Caco-2 (cell line): ENCODE measurements around the gene MYO7B. TPM values are rescaled to one million over a fixed set of nuclear protein-coding genes. Genes with fewer than 3 reads are reported as not detected.

Experiments
- BruUV-seq: library from RNA; stranded (reverse); fragments of 400-500 nt; replicated peaks from 2 replicates; lab custom pipeline; 2021; lab: Mats Ljungman, UMichigan
- CTCF ChIA-PET: fragments of 300-600 bp; sonication (Branson Sonifier 250); formaldehyde crosslinking; loops from one replicate; lab custom pipeline; 2022; ENCODE audit warnings: antibody characterized with exemption; lab: Charles Lee
- POLR2A ChIA-PET: fragments of 300-600 bp; sonication (Branson Sonifier 250); formaldehyde crosslinking; loops from one replicate; lab custom pipeline; 2022; ENCODE audit warnings: antibody characterized with exemption; lab: Charles Lee
- DNase-seq, 2 experiments: peaks; one replicate each; pipeline versions ENCODE4 v3.0.0 to v3.0.0-alpha.2; 2020 to 2022
- H3K27me3 ChIP-seq: replicated peaks from 2 replicates; pipeline ENCODE4 v1.6.0; 2011; ENCODE audit warnings: low read length; ENCODE audit not compliant: control insufficient read depth, insufficient read depth
- H3K36me3 ChIP-seq: 2 replicates; pipeline ENCODE4 v1.5.1; 2011; ENCODE audit warnings: low read length; ENCODE audit not compliant: control insufficient read depth, insufficient read depth
- H3K4me1 ChIP-seq: fragments of 250-450 bp; sonication (Bioruptor Pico); 2 replicates; pipeline ENCODE4 v1.5.1; 2020; ENCODE audit warnings: mild to moderate bottlenecking
- H3K4me3 ChIP-seq: 2 replicates; pipeline ENCODE4 v1.5.1; 2011; ENCODE audit warnings: low read depth, mild to moderate bottlenecking, control low read depth, low read length
- H3K9me3 ChIP-seq: fragments of 250-450 bp; sonication (Bioruptor Pico); 2 replicates; pipeline ENCODE4 v1.5.1; 2020; ENCODE audit warnings: mild to moderate bottlenecking, moderate library complexity
- H3K27ac Mint-ChIP-seq: one replicate; pipeline ENCODE4 v1.8.0; 2022; ENCODE audit warnings: mixed read lengths; ENCODE audit not compliant: unreplicated experiment
- H3K27me3 Mint-ChIP-seq: one replicate; pipeline ENCODE4 v1.8.0; 2022; ENCODE audit warnings: mixed read lengths; ENCODE audit not compliant: insufficient read depth, unreplicated experiment
- H3K36me3 Mint-ChIP-seq: one replicate; pipeline ENCODE4 v1.8.0; 2022; ENCODE audit warnings: mild to moderate bottlenecking, mixed read lengths; ENCODE audit not compliant: insufficient read depth, unreplicated experiment
- H3K4me1 Mint-ChIP-seq: one replicate; pipeline ENCODE4 v1.8.0; 2022; ENCODE audit warnings: low read depth, mixed read lengths; ENCODE audit not compliant: unreplicated experiment
- H3K4me3 Mint-ChIP-seq: one replicate; pipeline ENCODE4 v1.8.0; 2022; ENCODE audit warnings: mild to moderate bottlenecking, moderate library complexity, mixed read lengths; ENCODE audit not compliant: unreplicated experiment
- H3K9me3 Mint-ChIP-seq: one replicate; pipeline ENCODE4 v1.8.0; 2022; ENCODE audit warnings: mixed read lengths; ENCODE audit not compliant: unreplicated experiment
- intact Hi-C: fragments of 100-400 bp; cut with micrococcal nuclease; formaldehyde crosslinking; loops from one replicate; pipeline ENCODE4 v1.10.0; 2022; ENCODE audit not compliant: unreplicated experiment
- total RNA-seq: library from RNA; stranded (reverse); gene quantifications from 2 replicates; pipeline ENCODE4 v1.2.3, GENCODE V29; 2022
- TF ChIP-seq, protein P1 (sequence below), 2 experiments: fragments of 200-600 bp in 1 of 2; IDR thresholded peaks; 1 replicate in 1 of 2; 2 replicates in 1 of 2; pipeline versions ENCODE4 v1.5.1 to v1.8.0; 2011 to 2022; ENCODE audit warnings: antibody characterized with exemption in 1 of 2, control low read depth in 1 of 2, inconsistent platforms in 1 of 2, low read depth in 1 of 2, low read length in 1 of 2, mild to moderate bottlenecking in 1 of 2, moderate library complexity in 1 of 2; ENCODE audit not compliant: insufficient read depth in 1 of 2, severe bottlenecking in 1 of 2, unreplicated experiment in 1 of 2

The MYO7B gene
- total RNA-seq, 1 experiment from 2014 or later: 0.27 TPM

DNA sequence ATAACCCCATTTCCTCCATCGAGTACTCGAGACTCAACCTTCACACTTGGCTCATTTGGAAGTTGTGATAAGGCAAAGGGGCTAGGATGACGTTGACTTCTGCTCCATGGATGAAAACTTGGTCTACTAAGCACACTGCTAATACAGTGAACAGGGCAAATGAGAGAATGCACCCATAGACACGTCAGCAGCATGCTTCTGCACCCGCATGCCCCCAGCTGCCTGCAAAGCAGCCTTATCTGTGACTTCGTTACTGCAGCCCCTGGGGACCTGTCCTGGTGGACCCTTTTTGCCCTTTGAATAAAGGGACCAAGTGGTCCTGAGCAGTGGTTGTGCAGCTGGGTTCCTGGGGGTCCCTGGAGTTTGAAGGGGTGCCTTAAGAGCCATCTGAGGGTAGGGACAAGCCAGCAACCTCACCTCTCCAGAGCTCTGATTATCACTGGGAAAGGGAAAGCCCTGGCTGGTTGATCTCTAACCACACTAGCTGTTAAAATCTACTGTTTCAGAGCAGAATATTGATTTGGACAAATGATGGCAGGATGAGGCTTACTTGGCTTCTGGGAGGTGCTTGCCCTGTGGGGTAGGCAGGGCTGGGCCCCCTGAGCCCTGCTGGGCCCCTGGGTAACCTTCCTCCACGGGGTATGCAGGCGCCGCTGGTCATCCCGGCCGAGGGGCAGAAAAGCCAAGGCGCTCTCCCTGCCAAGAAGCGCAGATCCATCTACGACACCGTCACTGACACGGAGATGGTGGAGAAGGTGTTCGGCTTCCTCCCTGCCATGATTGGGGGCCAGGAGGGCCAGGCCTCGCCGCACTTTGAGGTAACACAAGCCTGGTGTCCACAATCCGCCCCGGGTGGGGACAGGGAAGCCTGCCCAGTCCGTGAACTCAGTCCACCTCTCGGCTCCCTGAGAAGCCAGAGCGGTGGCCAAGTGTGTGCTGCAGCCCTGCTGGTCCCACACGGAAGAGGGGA, 72.9 kb downstream of the MYO7B start:
- intact Hi-C loops: no loop called here
- peaks cover 5% of the 10 kb centered on the region for H3K9me3 ChIP-seq
- no TSS peak for BruUV-seq
- ChIA-PET CTCF (no interaction called here), POLR2A (no interaction called here)
- Mint-ChIP-seq H3K4me1 (no peaks in the 10 kb centered on the region), H3K27me3 (peaks cover 4% of the 10 kb centered on the region), H3K27ac (no peak overlapping the region), H3K4me3 (no peak overlapping the region), H3K36me3 (peaks cover 5% of the 10 kb centered on the region), H3K9me3 (peaks cover 7% of the 10 kb centered on the region)
- H3K4me1 ChIP-seq: no peaks in the 10 kb centered on the region
- H3K36me3 ChIP-seq: no peaks in the 10 kb centered on the region
- no peaks in the 10 kb centered on the region for H3K27me3 ChIP-seq
- peak in 1 of 2 experiments; percentile 22 for DNase-seq
- TF ChIP-seq, protein P1, sequence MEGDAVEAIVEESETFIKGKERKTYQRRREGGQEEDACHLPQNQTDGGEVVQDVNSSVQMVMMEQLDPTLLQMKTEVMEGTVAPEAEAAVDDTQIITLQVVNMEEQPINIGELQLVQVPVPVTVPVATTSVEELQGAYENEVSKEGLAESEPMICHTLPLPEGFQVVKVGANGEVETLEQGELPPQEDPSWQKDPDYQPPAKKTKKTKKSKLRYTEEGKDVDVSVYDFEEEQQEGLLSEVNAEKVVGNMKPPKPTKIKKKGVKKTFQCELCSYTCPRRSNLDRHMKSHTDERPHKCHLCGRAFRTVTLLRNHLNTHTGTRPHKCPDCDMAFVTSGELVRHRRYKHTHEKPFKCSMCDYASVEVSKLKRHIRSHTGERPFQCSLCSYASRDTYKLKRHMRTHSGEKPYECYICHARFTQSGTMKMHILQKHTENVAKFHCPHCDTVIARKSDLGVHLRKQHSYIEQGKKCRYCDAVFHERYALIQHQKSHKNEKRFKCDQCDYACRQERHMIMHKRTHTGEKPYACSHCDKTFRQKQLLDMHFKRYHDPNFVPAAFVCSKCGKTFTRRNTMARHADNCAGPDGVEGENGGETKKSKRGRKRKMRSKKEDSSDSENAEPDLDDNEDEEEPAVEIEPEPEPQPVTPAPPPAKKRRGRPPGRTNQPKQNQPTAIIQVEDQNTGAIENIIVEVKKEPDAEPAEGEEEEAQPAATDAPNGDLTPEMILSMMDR (IDR thresholded peaks at IDR 0.05; ENCODE audit: insufficient read depth in 1 of 2, low read depth in 1 of 2, low read length in 1 of 2, severe bottlenecking in 1 of 2, unreplicated experiment in 1 of 2): no peak
- H3K4me3 ChIP-seq: no peak overlapping the region

DNA sequence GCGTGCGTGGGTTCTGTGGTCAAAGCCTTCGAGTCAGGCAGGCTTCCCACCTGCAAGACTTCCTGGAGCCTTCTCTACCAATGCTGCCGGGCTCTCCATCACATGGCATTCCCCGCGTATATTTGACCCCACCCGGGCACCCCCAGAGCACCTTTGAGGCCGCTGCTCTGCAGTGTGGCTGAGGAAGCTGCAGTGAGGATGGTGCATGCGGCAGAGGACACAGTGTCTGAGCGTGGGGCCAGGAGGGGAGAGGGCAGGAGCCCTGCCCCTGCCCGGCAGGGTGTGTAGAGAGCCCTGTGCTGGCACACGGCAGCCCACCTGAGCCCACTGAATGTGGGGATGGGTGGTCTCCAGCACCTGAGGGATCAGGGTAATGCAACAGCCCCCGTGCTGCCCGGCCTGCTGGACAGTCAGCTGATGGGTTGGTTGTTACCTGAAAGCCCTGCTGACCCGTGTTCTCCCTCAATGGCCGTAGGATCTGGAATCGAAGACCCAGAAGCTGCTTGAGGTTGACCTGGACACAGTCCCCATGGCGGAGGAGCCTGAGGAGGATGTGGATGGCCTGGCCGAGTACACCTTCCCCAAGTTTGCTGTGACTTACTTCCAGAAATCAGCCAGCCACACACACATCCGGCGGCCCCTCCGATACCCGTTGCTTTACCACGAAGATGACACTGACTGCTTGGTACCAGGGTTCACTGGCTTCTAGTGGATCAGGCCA, 73.7 kb downstream of the MYO7B start:
- peak in 1 of 2 experiments; percentile 34 for DNase-seq
- peaks cover 5% of the 10 kb centered on the region for H3K36me3 Mint-ChIP-seq
- intact Hi-C loops: no loop called here
- no peak overlapping the region for H3K4me3 Mint-ChIP-seq
- H3K9me3 ChIP-seq: peaks cover 11% of the 10 kb centered on the region
- H3K27me3 ChIP-seq: no peaks in the 10 kb centered on the region
- TF ChIP-seq, protein P1 (IDR thresholded peaks at IDR 0.05; ENCODE audit: insufficient read depth in 1 of 2, low read depth in 1 of 2, low read length in 1 of 2, severe bottlenecking in 1 of 2, unreplicated experiment in 1 of 2): no peak
- H3K27me3 Mint-ChIP-seq: peaks cover 6% of the 10 kb centered on the region
- CTCF ChIA-PET: no interaction called here
- no peaks in the 10 kb centered on the region for H3K4me1 Mint-ChIP-seq
- H3K4me1 ChIP-seq: no peaks in the 10 kb centered on the region
- POLR2A ChIA-PET: no interaction called here
- no peak overlapping the region for H3K4me3 ChIP-seq
- no TSS peak for BruUV-seq
- no peak overlapping the region for H3K27ac Mint-ChIP-seq
- H3K36me3 ChIP-seq: no peaks in the 10 kb centered on the region
- peaks cover 14% of the 10 kb centered on the region for H3K9me3 Mint-ChIP-seq

DNA sequence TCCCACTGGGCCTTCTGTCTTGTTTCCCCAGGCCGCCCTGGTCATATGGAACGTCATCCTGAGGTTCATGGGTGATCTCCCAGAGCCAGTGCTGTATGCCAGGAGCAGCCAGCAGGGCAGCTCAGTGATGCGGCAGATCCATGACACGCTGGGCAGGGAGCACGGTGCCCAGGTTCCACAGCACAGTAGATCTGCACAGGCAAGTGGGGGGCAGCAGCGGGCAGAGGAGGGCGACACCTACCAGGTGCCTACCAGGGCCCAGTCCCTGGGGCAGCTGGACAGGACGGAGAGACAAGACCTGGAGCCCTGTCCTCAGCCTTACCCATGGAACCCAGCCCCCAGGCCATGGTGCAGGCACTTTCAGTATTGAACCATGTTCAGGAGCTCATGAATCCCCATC, 74.3 kb downstream of the MYO7B start:
- Mint-ChIP-seq H3K9me3 (peaks cover 14% of the 10 kb centered on the region), H3K27ac (no peak overlapping the region), H3K36me3 (peaks cover 5% of the 10 kb centered on the region), H3K4me3 (no peak overlapping the region), H3K4me1 (no peaks in the 10 kb centered on the region), H3K27me3 (peaks cover 6% of the 10 kb centered on the region)
- BruUV-seq: no TSS peak
- DNase-seq: no peak
- ChIA-PET POLR2A (no interaction called here), CTCF (no interaction called here)
- intact Hi-C loops: no loop called here
- Histone ChIP-seq H3K4me3 (no peak overlapping the region), H3K27me3 (no peaks in the 10 kb centered on the region), H3K4me1 (no peaks in the 10 kb centered on the region), H3K36me3 (no peaks in the 10 kb centered on the region), H3K9me3 (peaks cover 11% of the 10 kb centered on the region)
- TF ChIP-seq, protein P1 (IDR thresholded peaks at IDR 0.05; ENCODE audit: insufficient read depth in 1 of 2, low read depth in 1 of 2, low read length in 1 of 2, severe bottlenecking in 1 of 2, unreplicated experiment in 1 of 2): no peak
